ENCODE measurements around the gene HAT1. TPM values are rescaled to one million over a fixed set of nuclear protein-coding genes. Genes with fewer than 3 reads are reported as not detected.

HAT1 gene
- total RNA-seq, 4 donors from 2014 or later, result 18.7 to 37.2 (median 28.9) TPM

GRCh38 chr2:171902840-171903420, 19.3 kb upstream of the HAT1 start:
- Histone ChIP-seq H3K9me3 (no peaks in the 10 kb centered on the region), H3K4me3 (no peak overlapping the region), H3K27ac (no peak overlapping the region), H3K36me3 (no peaks in the 10 kb centered on the region), H3K27me3 (no peaks in the 10 kb centered on the region), H3K4me1 (no peaks in the 10 kb centered on the region)
- 31 to 45% methylated on average over 2 of the region's 2 CpGs for WGBS, 2 donors
- TF ChIP-seq POLR2A (IDR thresholded peaks at IDR 0.05), result no peak
- TF ChIP-seq CTCF (IDR thresholded peaks at IDR 0.05), result no peak
- intact Hi-C loops (cut with DNase I), result no loop called here
- no peak for DNase-seq

DNA sequence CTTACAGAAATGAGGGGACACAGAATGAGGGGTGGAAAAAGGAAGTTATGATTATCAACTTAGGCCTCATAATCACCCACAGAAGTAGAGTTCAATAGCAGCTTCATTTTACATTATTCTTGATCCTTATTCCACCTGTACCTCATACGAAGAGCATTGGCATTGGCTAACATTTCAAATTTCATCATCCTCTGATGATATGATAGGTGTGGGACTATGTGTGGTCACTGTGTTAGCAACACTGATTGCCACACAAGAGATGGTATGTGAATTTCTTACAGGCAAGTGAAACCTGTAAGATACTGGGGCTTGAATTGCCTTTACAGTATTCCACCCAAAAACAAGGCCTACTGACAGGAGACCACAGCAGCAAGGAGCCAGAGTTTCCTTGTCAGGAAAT, 14.0 kb upstream of the HAT1 start:
- Histone ChIP-seq H3K4me1 (no peaks in the 10 kb centered on the region), H3K4me3 (no peak overlapping the region), H3K9me3 (peaks cover 0 to 5% (median 0%) of the 10 kb centered on the region in 3 donors), H3K36me3 (no peaks in the 10 kb centered on the region), H3K27me3 (no peaks in the 10 kb centered on the region), H3K27ac (no peak overlapping the region)
- no peak for TF ChIP-seq POLR2A (IDR thresholded peaks at IDR 0.05)
- no peak for TF ChIP-seq CTCF (IDR thresholded peaks at IDR 0.05)
- intact Hi-C loops (cut with DNase I), result no loop called here
- WGBS, 2 donors, result 92 to 95% methylated on average over 1 of the region's 1 CpG
- no peak for DNase-seq

- 84 to 87% methylated on average over 3 of the region's 3 CpGs for WGBS, 2 donors
- Histone ChIP-seq H3K27ac (no peak overlapping the region), H3K27me3 (no peaks in the 10 kb centered on the region), H3K36me3 (no peaks in the 10 kb centered on the region), H3K4me1 (no peaks in the 10 kb centered on the region), H3K4me3 (no peak overlapping the region), H3K9me3 (peaks cover 0 to 5% (median 0%) of the 10 kb centered on the region in 3 donors)
- no peak for DNase-seq
- intact Hi-C loops (cut with DNase I), result no loop called here
- TF ChIP-seq CTCF (IDR thresholded peaks at IDR 0.05), result no peak
- TF ChIP-seq POLR2A (IDR thresholded peaks at IDR 0.05), result no peak
These were observed 13.0 kb upstream of the HAT1 start for GRCh38 chr2:171909266-171909665.

- no peak overlapping the region for H3K27ac ChIP-seq
- H3K36me3 ChIP-seq, result no peaks in the 10 kb centered on the region
- TF ChIP-seq CTCF (IDR thresholded peaks at IDR 0.05) (no peak), POLR2A (IDR thresholded peaks at IDR 0.05) (no peak)
- intact Hi-C loops (cut with DNase I), result no loop called here
- 29 to 74% methylated on average over 1 of the region's 1 CpG for WGBS, 2 donors
- peaks cover 0 to 5% (median 0%) of the 10 kb centered on the region in 3 donors for H3K9me3 ChIP-seq
- H3K4me3 ChIP-seq, result no peak overlapping the region
- DNase-seq, result no peak
- H3K4me1 ChIP-seq, result no peaks in the 10 kb centered on the region
- no peaks in the 10 kb centered on the region for H3K27me3 ChIP-seq
These were observed 11.8 kb upstream of the HAT1 start for GRCh38 chr2:171910494-171910893.

GRCh38 chr2:171913517-171913916, 8.7 kb upstream of the HAT1 start:
- 81 to 87% methylated on average over 3 of the region's 3 CpGs for WGBS, 2 donors
- no peak overlapping the region for H3K27ac ChIP-seq
- no peak overlapping the region for H3K4me3 ChIP-seq
- peaks cover 0 to 5% (median 0%) of the 10 kb centered on the region in 3 donors for H3K9me3 ChIP-seq
- DNase-seq, result no peak
- intact Hi-C loops (cut with DNase I), result no loop called here
- no peaks in the 10 kb centered on the region for H3K36me3 ChIP-seq
- H3K4me1 ChIP-seq, result no peaks in the 10 kb centered on the region
- no peaks in the 10 kb centered on the region for H3K27me3 ChIP-seq
- TF ChIP-seq CTCF (IDR thresholded peaks at IDR 0.05) (no peak), POLR2A (IDR thresholded peaks at IDR 0.05) (no peak)
